Mammary epithelial cell (primary cell): Measurements from ENCODE around the gene SLC4A4.

Experiments
- EZH2 ChIP-seq: IDR thresholded peaks from 2 replicates; pipeline ENCODE4 v1.6.1; 2012; ENCODE audit warnings: low read length, inconsistent platforms, borderline replicate concordance
- TF ChIP-seq, protein P1 (sequence below), 2 donors: IDR thresholded peaks in 1 of 2; conservative IDR thresholded peaks in 1 of 2; 2 replicates each; pipeline ENCODE4 v1.5.1; 2011 to 2012; ENCODE audit warnings: inconsistent platforms in 2 of 2, low read length in 2 of 2, mild to moderate bottlenecking in 2 of 2, control low read depth in 1 of 2, low read depth in 1 of 2; ENCODE audit not compliant: insufficient read depth in 1 of 2; ENCODE audit errors: extremely low read depth in 1 of 2

DNA sequence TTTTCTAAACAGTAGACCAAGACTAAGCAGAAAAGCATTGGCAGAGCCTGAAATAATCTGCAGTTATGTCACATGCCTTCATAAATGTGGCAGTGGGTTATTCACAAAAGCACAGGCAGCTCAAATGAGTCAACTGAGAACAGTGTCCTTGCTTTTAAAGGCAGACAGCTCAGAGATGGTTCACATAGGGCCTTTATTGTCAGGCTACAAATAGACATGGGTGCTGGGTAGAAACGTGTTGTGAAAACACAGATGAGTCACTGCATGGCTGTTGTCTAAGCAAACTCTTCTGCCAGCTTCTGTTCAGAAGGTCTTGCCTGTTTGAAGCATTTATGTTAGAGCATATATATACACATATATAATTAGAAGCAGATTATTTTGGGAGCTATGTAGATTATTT is 118.0 kb downstream of the SLC4A4 start:
- TF ChIP-seq, protein P1, sequence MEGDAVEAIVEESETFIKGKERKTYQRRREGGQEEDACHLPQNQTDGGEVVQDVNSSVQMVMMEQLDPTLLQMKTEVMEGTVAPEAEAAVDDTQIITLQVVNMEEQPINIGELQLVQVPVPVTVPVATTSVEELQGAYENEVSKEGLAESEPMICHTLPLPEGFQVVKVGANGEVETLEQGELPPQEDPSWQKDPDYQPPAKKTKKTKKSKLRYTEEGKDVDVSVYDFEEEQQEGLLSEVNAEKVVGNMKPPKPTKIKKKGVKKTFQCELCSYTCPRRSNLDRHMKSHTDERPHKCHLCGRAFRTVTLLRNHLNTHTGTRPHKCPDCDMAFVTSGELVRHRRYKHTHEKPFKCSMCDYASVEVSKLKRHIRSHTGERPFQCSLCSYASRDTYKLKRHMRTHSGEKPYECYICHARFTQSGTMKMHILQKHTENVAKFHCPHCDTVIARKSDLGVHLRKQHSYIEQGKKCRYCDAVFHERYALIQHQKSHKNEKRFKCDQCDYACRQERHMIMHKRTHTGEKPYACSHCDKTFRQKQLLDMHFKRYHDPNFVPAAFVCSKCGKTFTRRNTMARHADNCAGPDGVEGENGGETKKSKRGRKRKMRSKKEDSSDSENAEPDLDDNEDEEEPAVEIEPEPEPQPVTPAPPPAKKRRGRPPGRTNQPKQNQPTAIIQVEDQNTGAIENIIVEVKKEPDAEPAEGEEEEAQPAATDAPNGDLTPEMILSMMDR (conservative IDR thresholded peaks at IDR 0.05 in 1 of 2, IDR thresholded peaks at IDR 0.05 in 1 of 2; ENCODE audit: extremely low read depth in 1 of 2, insufficient read depth in 1 of 2, low read depth in 1 of 2, low read length in 2 of 2): no peak
- TF ChIP-seq EZH2: no peak
